Measurements from ENCODE around the gene PGS1. TPM values are rescaled to one million over a fixed set of nuclear protein-coding genes. Genes with fewer than 3 reads are reported as not detected.

PGS1 gene
- total RNA-seq, 2 donors from 2014 or later, result 21.2 to 21.8 TPM

GRCh38 chr17:78395155-78395554 lies 16.7 kb downstream of the PGS1 start:
- no peak overlapping the region for H3K4me3 ChIP-seq
- no peak for DNase-seq (ENCODE audit: low spot score)
- no peak for TF ChIP-seq CTCF (IDR thresholded peaks at IDR 0.05)
- H3K27me3 ChIP-seq, result no peaks in the 10 kb centered on the region
- H3K9me3 ChIP-seq, result no peaks in the 10 kb centered on the region
- H3K36me3 ChIP-seq, result peaks cover 21% of the 10 kb centered on the region
- peaks cover 0 to 53% of the 10 kb centered on the region in 2 donors for H3K4me1 ChIP-seq
- H3K27ac ChIP-seq, result peak overlapping the region in 1 of 2 donors; percentile 29

GRCh38 chr17:78396441-78397337 lies 18.2 kb downstream of the PGS1 start:
- TF ChIP-seq CTCF (IDR thresholded peaks at IDR 0.05), result no peak
- peaks cover 29% of the 10 kb centered on the region for H3K36me3 ChIP-seq
- no peak overlapping the region for H3K4me3 ChIP-seq
- DNase-seq (ENCODE audit: low spot score), result no peak
- H3K4me1 ChIP-seq, result peaks cover 0 to 38% of the 10 kb centered on the region in 2 donors
- H3K27ac ChIP-seq, result peak overlapping the region; percentile 83 to 91
- no peaks in the 10 kb centered on the region for H3K27me3 ChIP-seq
- H3K9me3 ChIP-seq, result no peaks in the 10 kb centered on the region

GRCh38 chr17:78397681-78398101 lies 19.2 kb downstream of the PGS1 start:
- peak overlapping the region; percentile 83 to 91 for H3K27ac ChIP-seq
- DNase-seq (ENCODE audit: low spot score), result no peak
- no peaks in the 10 kb centered on the region for H3K9me3 ChIP-seq
- no peaks in the 10 kb centered on the region for H3K27me3 ChIP-seq
- H3K4me1 ChIP-seq, result peaks cover 0 to 36% of the 10 kb centered on the region in 2 donors
- H3K36me3 ChIP-seq, result peaks cover 33% of the 10 kb centered on the region
- no peak for TF ChIP-seq CTCF (IDR thresholded peaks at IDR 0.05)
- H3K4me3 ChIP-seq, result no peak overlapping the region

- no peak overlapping the region for H3K4me3 ChIP-seq
- H3K4me1 ChIP-seq, result peaks cover 0 to 36% of the 10 kb centered on the region in 2 donors
- no peaks in the 10 kb centered on the region for H3K9me3 ChIP-seq
- H3K27me3 ChIP-seq, result no peaks in the 10 kb centered on the region
- no peak for DNase-seq (ENCODE audit: low spot score)
- H3K36me3 ChIP-seq, result peaks cover 38% of the 10 kb centered on the region
- TF ChIP-seq CTCF (IDR thresholded peaks at IDR 0.05), result no peak
- H3K27ac ChIP-seq, result peak overlapping the region; percentile 83 to 91
These were observed 19.9 kb downstream of the PGS1 start for GRCh38 chr17:78398390-78398789.

- peaks cover 45% of the 10 kb centered on the region for H3K36me3 ChIP-seq
- no peak for DNase-seq (ENCODE audit: low spot score)
- peaks cover 0 to 36% of the 10 kb centered on the region in 2 donors for H3K4me1 ChIP-seq
- H3K27ac ChIP-seq, result peak overlapping the region; percentile 83 to 91
- no peak for TF ChIP-seq CTCF (IDR thresholded peaks at IDR 0.05)
- H3K4me3 ChIP-seq, result no peak overlapping the region
- no peaks in the 10 kb centered on the region for H3K27me3 ChIP-seq
- no peaks in the 10 kb centered on the region for H3K9me3 ChIP-seq
These were observed 20.7 kb downstream of the PGS1 start for GRCh38 chr17:78399028-78399692.
